Ovary (tissue), 9 donors: ENCODE results near the gene CCDC148. TPM values are rescaled to one million over a fixed set of nuclear protein-coding genes. Genes with fewer than 3 reads are reported as not detected.

Experiments used
- DNase-seq, 5 donors: peaks; one replicate each; pipeline ENCODE4 v3.0.0-alpha.2; 2019 to 2020
- H3K27ac ChIP-seq, 2 donors: fragments of 200-600 bp; one replicate each; pipeline versions ENCODE4 v1.5.1 to v1.8.0; 2019 to 2022
- H3K27me3 ChIP-seq: fragments of 200-600 bp; one replicate; pipeline ENCODE4 v1.8.0; 2022
- H3K36me3 ChIP-seq: fragments of 200-600 bp; sonication (generic); one replicate; pipeline ENCODE4 v1.5.1; 2019
- H3K4me1 ChIP-seq: one replicate; pipeline ENCODE4 v1.8.1; 2013; ENCODE audit warnings: mild to moderate bottlenecking, moderate library complexity; ENCODE audit not compliant: insufficient read depth
- H3K4me3 ChIP-seq: fragments of 200-600 bp; sonication (generic); one replicate; pipeline ENCODE4 v1.5.1; 2017
- H3K9me3 ChIP-seq, 2 donors: fragments of 200-600 bp in 1 of 2; sonication (generic) in 1 of 2; one replicate each; pipeline versions ENCODE4 v1.5.1 to v1.8.1; 2013 to 2019; ENCODE audit warnings: mild to moderate bottlenecking in 1 of 2, moderate library complexity in 1 of 2
- CTCF ChIP-seq, 3 donors: fragments of 450-650 bp in 2 of 3; fragments of 200-600 bp in 1 of 3; IDR thresholded peaks; one replicate each; pipeline versions ENCODE4 v1.5.1 to v1.8.0; 2016 to 2022; ENCODE audit warnings: antibody characterized with exemption in 3 of 3, mild to moderate bottlenecking in 1 of 3
- EP300 ChIP-seq: sonication (generic); formaldehyde crosslinking; IDR thresholded peaks from one replicate; pipeline ENCODE4 v1.6.1; 2017; ENCODE audit warnings: antibody characterized with exemption
- POLR2A ChIP-seq: fragments of 450-650 bp; IDR thresholded peaks from one replicate; pipeline ENCODE4 v1.6.1; 2017; ENCODE audit warnings: antibody characterized with exemption, mild to moderate bottlenecking, moderate library complexity
- WGBS, 3 donors: extraction: QIAGEN DNeasy Blood & Tissue Kit in 1 of 3; methylation state at CpG; one replicate each; pipeline versions ENCODE4 v1.1.5 to v1.1.7; 2013 to 2017; 5-methylcytosine and 5-hydroxymethylcytosine counted together
- intact Hi-C, 4 donors: fragments of 100-400 bp; cut with DNase I; formaldehyde crosslinking; loops; one replicate each; pipeline versions ENCODE4 v1.11.0 to v1.15.1; 2022 to 2023
- polyA plus RNA-seq, 2 donors: library from polyadenylated mRNA; stranded (reverse); fragments of 200-250 nt in 1 of 2; fragments of 350-450 nt in 1 of 2; fragmentation: Illumina TruSeq in 1 of 2; extraction: RNeasy Lipid Tissue Mini Kit (QIAGEN cat#74804) in 1 of 2; gene quantifications; one replicate each; pipeline ENCODE4 v1.2.3, GENCODE V29; 2013 to 2014
- total RNA-seq, 7 donors: library from RNA; depleted of rRNA in 2 of 7; stranded (reverse); fragments of >200 nt in 2 of 7; fragmentation: NEBNext Ultra II Directional in 3 of 7; extraction: Animal tissue kit (Norgen Biotek cat#: 25700) in 3 of 7; gene quantifications; one replicate each; pipeline versions ENCODE4 v1.1.0 to v1.2.4, GENCODE V29; 2016 to 2023
- donor health status: DM: no; HTN: no; CAD: no; lungs with moderate emphysema.
- donor health status: DM: no; HTN: no; CAD: no.
- donor health status: Bipolar disorder and iron deficiency.
- donor health status: DM: yes; HTN: yes; CAD: no.
- donor health status: DM: no; HTN: no; CAD: no.
- donor health status: DM: yes; HTN: yes; CAD: no.

Gene CCDC148
- total and polyA plus RNA-seq, 9 donors, result 0.80 to 6.6 (median 3.5) TPM

- no peaks in the 10 kb centered on the region for H3K4me1 ChIP-seq
- H3K27me3 ChIP-seq, result no peaks in the 10 kb centered on the region
- intact Hi-C loops, result no loop called here
- H3K4me3 ChIP-seq, result no peak overlapping the region
- no peaks in the 10 kb centered on the region for H3K9me3 ChIP-seq
- no peaks in the 10 kb centered on the region for H3K36me3 ChIP-seq
- no peak for DNase-seq
- H3K27ac ChIP-seq, result no peak overlapping the region
- TF ChIP-seq CTCF (IDR thresholded peaks at IDR 0.05) (no peak), EP300 (no peak), POLR2A (no peak)
These were observed 24.4 kb downstream of the CCDC148 start for GRCh38 chr2:158432117-158432516.

- H3K27me3 ChIP-seq, result no peaks in the 10 kb centered on the region
- WGBS, 3 donors, result 90 to 92% (median 91%) methylated on average over 1 of the region's 1 CpG
- no peaks in the 10 kb centered on the region for H3K36me3 ChIP-seq
- H3K9me3 ChIP-seq, result peaks cover 0 to 5% of the 10 kb centered on the region in 2 donors
- intact Hi-C loops, result no loop called here
- H3K4me3 ChIP-seq, result no peak overlapping the region
- no peak for DNase-seq
- H3K27ac ChIP-seq, result no peak overlapping the region
- H3K4me1 ChIP-seq, result no peaks in the 10 kb centered on the region
- TF ChIP-seq POLR2A (no peak), CTCF (IDR thresholded peaks at IDR 0.05) (no peak), EP300 (no peak)
These were observed 42.0 kb downstream of the CCDC148 start for GRCh38 chr2:158414538-158414937.

GRCh38 chr2:158413581-158413980 is 43.0 kb downstream of the CCDC148 start:
- Histone ChIP-seq H3K27me3 (no peaks in the 10 kb centered on the region), H3K27ac (no peak overlapping the region), H3K9me3 (peaks cover 0 to 5% of the 10 kb centered on the region in 2 donors), H3K36me3 (no peaks in the 10 kb centered on the region), H3K4me3 (no peak overlapping the region), H3K4me1 (no peaks in the 10 kb centered on the region)
- whole genome bisulfite sequencing, 3 donors, result 53 to 56% (median 56%) methylated on average over 2 of the region's 2 CpGs
- intact Hi-C loops, result no loop called here
- TF ChIP-seq CTCF (IDR thresholded peaks at IDR 0.05) (no peak), POLR2A (no peak), EP300 (no peak)
- DNase-seq, result no peak

GRCh38 chr2:158412206-158412605 is 44.3 kb downstream of the CCDC148 start:
- Histone ChIP-seq H3K4me1 (no peaks in the 10 kb centered on the region), H3K36me3 (no peaks in the 10 kb centered on the region), H3K27me3 (no peaks in the 10 kb centered on the region), H3K27ac (no peak overlapping the region), H3K4me3 (no peak overlapping the region), H3K9me3 (peaks cover 0 to 5% of the 10 kb centered on the region in 2 donors)
- WGBS, 3 donors, result 36 to 43% (median 42%) methylated on average over 3 of the region's 3 CpGs
- TF ChIP-seq EP300, result no peak
- TF ChIP-seq POLR2A, result no peak
- TF ChIP-seq CTCF (IDR thresholded peaks at IDR 0.05), result no peak
- no peak for DNase-seq
- intact Hi-C loops, result no loop called here

GRCh38 chr2:158411748-158412147 is 44.8 kb downstream of the CCDC148 start:
- no peak for TF ChIP-seq POLR2A
- TF ChIP-seq EP300, result no peak
- TF ChIP-seq CTCF (IDR thresholded peaks at IDR 0.05), result no peak
- Histone ChIP-seq H3K9me3 (peaks cover 0 to 5% of the 10 kb centered on the region in 2 donors), H3K36me3 (no peaks in the 10 kb centered on the region), H3K27me3 (no peaks in the 10 kb centered on the region), H3K4me1 (peaks cover 1% of the 10 kb centered on the region), H3K27ac (no peak overlapping the region), H3K4me3 (no peak overlapping the region)
- DNase-seq, result no peak
- intact Hi-C loops, result no loop called here
